CD8-positive, alpha-beta memory T cell (primary cell): ENCODE data around the gene RANBP3. TPM values are rescaled to one million over a fixed set of nuclear protein-coding genes. Genes with fewer than 3 reads are reported as not detected.

Experiments
- CTCF ChIA-PET: fragments of 350-600 bp; sonication (Branson Sonifier 250); formaldehyde crosslinking; loops from one replicate; lab custom pipeline; 2021; ENCODE audit warnings: antibody characterized with exemption; lab: Charles Lee
- POLR2A ChIA-PET: fragments of 350-600 bp; sonication (Branson Sonifier 250); formaldehyde crosslinking; loops from one replicate; lab custom pipeline; 2021; ENCODE audit warnings: antibody characterized with exemption; lab: Charles Lee
- DNase-seq, 5 donors: peaks; one replicate each; pipeline versions ENCODE4 v3.0.0 to v3.0.0-alpha.2; 2020 to 2022; ENCODE audit warnings: mixed read lengths in 1 of 5
- H3K27ac ChIP-seq: one replicate; pipeline ENCODE4 v1.7.0; 2013; ENCODE audit warnings: low read depth, mild to moderate bottlenecking, low read length, moderate library complexity
- H3K27me3 ChIP-seq: 2 replicates; pipeline ENCODE4 v1.7.0; 2013; ENCODE audit warnings: low read length, mild to moderate bottlenecking; ENCODE audit not compliant: insufficient read depth, poor library complexity, severe bottlenecking
- H3K36me3 ChIP-seq: 2 replicates; pipeline ENCODE4 v1.7.0; 2013; ENCODE audit warnings: mild to moderate bottlenecking, low read length, moderate library complexity; ENCODE audit not compliant: insufficient read depth
- H3K4me1 ChIP-seq: 2 replicates; pipeline ENCODE4 v1.7.0; 2013; ENCODE audit warnings: mild to moderate bottlenecking, low read length, moderate library complexity; ENCODE audit not compliant: insufficient read depth
- H3K4me3 ChIP-seq: 2 replicates; pipeline ENCODE4 v1.7.0; 2013; ENCODE audit warnings: mild to moderate bottlenecking, low read length
- H3K9me3 ChIP-seq: 2 replicates; pipeline ENCODE4 v1.7.0; 2013; ENCODE audit warnings: mild to moderate bottlenecking, low read length
- H3K27ac Mint-ChIP-seq, 8 donors: one replicate each; pipeline ENCODE4 v1.8.0; 2020 to 2021; ENCODE audit warnings: mixed read lengths in 8 of 8, mild to moderate bottlenecking in 6 of 8, inconsistent platforms in 3 of 8, moderate library complexity in 3 of 8
- H3K27me3 Mint-ChIP-seq, 2 donors: one replicate each; pipeline ENCODE4 v1.8.0; 2020 to 2021; ENCODE audit warnings: mixed read lengths in 2 of 2, mild to moderate bottlenecking in 1 of 2, moderate library complexity in 1 of 2
- H3K36me3 Mint-ChIP-seq, 3 donors: one replicate each; pipeline ENCODE4 v1.8.0; 2020 to 2021; ENCODE audit warnings: mixed read lengths in 3 of 3, inconsistent platforms in 1 of 3, mild to moderate bottlenecking in 1 of 3
- H3K4me1 Mint-ChIP-seq, 3 donors: one replicate each; pipeline ENCODE4 v1.8.0; 2020 to 2021; ENCODE audit warnings: mixed read lengths in 3 of 3, inconsistent platforms in 1 of 3, mild to moderate bottlenecking in 1 of 3
- H3K4me3 Mint-ChIP-seq, 7 donors: one replicate each; pipeline ENCODE4 v1.8.0; 2020 to 2021; ENCODE audit warnings: mixed read lengths in 7 of 7, mild to moderate bottlenecking in 6 of 7, moderate library complexity in 4 of 7, inconsistent platforms in 2 of 7
- H3K9me3 Mint-ChIP-seq, 5 donors: one replicate each; pipeline ENCODE4 v1.8.0; 2020 to 2022; ENCODE audit warnings: mixed read lengths in 5 of 5, mild to moderate bottlenecking in 3 of 5, moderate library complexity in 2 of 5, inconsistent platforms in 1 of 5
- polyA plus RNA-seq: library from polyadenylated mRNA; unstranded; fragments of 300-500 nt; fragmentation: Illumina TruSeq; gene quantifications from one replicate; pipeline ENCODE4 v1.2.3, GENCODE V29; 2021
- total RNA-seq, 2 experiments: library from RNA; stranded (reverse); gene quantifications; one replicate each; pipeline ENCODE4 v1.2.3, GENCODE V29; 2021

Gene RANBP3
- total and polyA plus RNA-seq, 3 experiments from 2014 or later: 9.7 to 97.6 (median 94.8) TPM

- Histone ChIP-seq H3K4me3 (peak overlapping the region; percentile 72), H3K4me1 (peaks cover 54% of the 10 kb centered on the region), H3K27ac (peak overlapping the region; percentile 80), H3K36me3 (peaks cover 4% of the 10 kb centered on the region), H3K27me3 (no peaks in the 10 kb centered on the region), H3K9me3 (no peaks in the 10 kb centered on the region)
- peaks cover 56 to 74% (median 69%) of the 10 kb centered on the region in 3 donors for H3K4me1 Mint-ChIP-seq
- ChIA-PET POLR2A (interaction anchor here (0.6 to 2.3 kb wide), 4 partner anchors 11 to 75 kb away, joined by 4 to 14 read pairs (median 8); partner anchors contain the start of genes NDUFA11 and VMAC), CTCF (interaction anchor here (1.1 to 6.8 kb wide), 8 partner anchors 8 to 289 kb away, joined by 3 to 43 read pairs (median 6); partner anchors contain the start of gene NDUFA11)
- H3K27ac Mint-ChIP-seq: peak overlapping the region; percentile 89 to 98 (median 94)
- H3K9me3 Mint-ChIP-seq: no peaks in the 10 kb centered on the region
- no peak for DNase-seq
- peak overlapping the region; percentile 92 to 96 (median 94) for H3K4me3 Mint-ChIP-seq
- H3K36me3 Mint-ChIP-seq: peaks cover 0 to 32% (median 3%) of the 10 kb centered on the region in 3 donors
- peaks cover 0 to 2% of the 10 kb centered on the region in 2 donors for H3K27me3 Mint-ChIP-seq
Observed at GRCh38 chr19:5978606-5979552, 939 bp upstream of the RANBP3 start.

- peak overlapping the region; percentile 86 to 95 (median 94) for H3K27ac Mint-ChIP-seq
- H3K9me3 Mint-ChIP-seq: no peaks in the 10 kb centered on the region
- peak overlapping the region; percentile 92 to 96 (median 94) for H3K4me3 Mint-ChIP-seq
- CTCF ChIA-PET: interaction anchor here (0.7 to 6.8 kb wide), 3 partner anchors 10 to 15 kb away, joined by 3 to 43 read pairs (median 4); no protein-coding TSS in a partner anchor
- H3K4me1 Mint-ChIP-seq: peaks cover 53 to 77% (median 67%) of the 10 kb centered on the region in 3 donors
- H3K27me3 Mint-ChIP-seq: peaks cover 0 to 2% of the 10 kb centered on the region in 2 donors
- peaks cover 0 to 42% (median 3%) of the 10 kb centered on the region in 3 donors for H3K36me3 Mint-ChIP-seq
- Histone ChIP-seq H3K27ac (peak overlapping the region; percentile 80), H3K4me1 (peaks cover 49% of the 10 kb centered on the region), H3K9me3 (no peaks in the 10 kb centered on the region), H3K27me3 (no peaks in the 10 kb centered on the region), H3K4me3 (peak overlapping the region; percentile 66), H3K36me3 (peaks cover 10% of the 10 kb centered on the region)
- POLR2A ChIA-PET: interaction anchor here (0.6 to 2.3 kb wide), 4 partner anchors 10 to 149 kb away, joined by 3 to 14 read pairs (median 8); partner anchors contain the start of genes NDUFA11 and VMAC
- no peak for DNase-seq
Observed at GRCh38 chr19:5977222-5977784, 637 bp downstream of the RANBP3 start.

GRCh38 chr19:5976768-5977167, 1.2 kb downstream of the RANBP3 start:
- Mint-ChIP-seq H3K9me3 (no peaks in the 10 kb centered on the region), H3K4me1 (peaks cover 57 to 80% (median 73%) of the 10 kb centered on the region in 3 donors), H3K27me3 (peaks cover 0 to 2% of the 10 kb centered on the region in 2 donors), H3K4me3 (peak overlapping the region; percentile 92 to 96 (median 94)), H3K27ac (peak overlapping the region; percentile 86 to 95 (median 94)), H3K36me3 (peaks cover 0 to 45% (median 3%) of the 10 kb centered on the region in 3 donors)
- Histone ChIP-seq H3K27me3 (no peaks in the 10 kb centered on the region), H3K9me3 (no peaks in the 10 kb centered on the region), H3K4me1 (peaks cover 54% of the 10 kb centered on the region), H3K4me3 (peak overlapping the region; percentile 66), H3K36me3 (peaks cover 13% of the 10 kb centered on the region), H3K27ac (peak overlapping the region; percentile 80)
- DNase-seq: no peak
- ChIA-PET CTCF (interaction anchor here (0.7 to 6.8 kb wide), 3 partner anchors 9 to 15 kb away, joined by 3 to 43 read pairs (median 3); no protein-coding TSS in a partner anchor), POLR2A (no interaction called here)

- H3K36me3 Mint-ChIP-seq: peaks cover 0 to 53% (median 3%) of the 10 kb centered on the region in 3 donors
- peaks cover 13% of the 10 kb centered on the region for H3K36me3 ChIP-seq
- POLR2A ChIA-PET: interaction anchor here (1.3 kb wide), 1 partner anchor 72 kb away, joined by 3 read pairs; the partner anchor contains the start of gene NDUFA11
Observed at GRCh38 chr19:5975388-5975728, 2.6 kb downstream of the RANBP3 start.

GRCh38 chr19:5974721-5975387, 3.1 kb downstream of the RANBP3 start:
- H3K4me1 Mint-ChIP-seq: peaks cover 69 to 89% (median 82%) of the 10 kb centered on the region in 3 donors
- ChIA-PET POLR2A (interaction anchor here (1.3 kb wide), 1 partner anchor 71 kb away, joined by 3 read pairs; the partner anchor contains the start of gene NDUFA11), CTCF (interaction anchor here (0.9 to 1.6 kb wide), 2 partner anchors 14 to 26 kb away, joined by 3 to 4 read pairs; no protein-coding TSS in a partner anchor)
- H3K9me3 Mint-ChIP-seq: no peaks in the 10 kb centered on the region
- H3K4me3 Mint-ChIP-seq: peak overlapping the region; percentile 46 to 96 (median 75)
- DNase-seq: peak in 2 of 5 donors; percentile 58 to 73
- Histone ChIP-seq H3K4me3 (no peak overlapping the region), H3K27me3 (no peaks in the 10 kb centered on the region), H3K27ac (no peak overlapping the region), H3K36me3 (peaks cover 13% of the 10 kb centered on the region), H3K4me1 (peaks cover 61% of the 10 kb centered on the region), H3K9me3 (no peaks in the 10 kb centered on the region)
- peaks cover 0 to 54% (median 3%) of the 10 kb centered on the region in 3 donors for H3K36me3 Mint-ChIP-seq
- peak overlapping the region in 7 of 8 donors; percentile 44 to 93 (median 66) for H3K27ac Mint-ChIP-seq
- H3K27me3 Mint-ChIP-seq: peaks cover 0 to 2% of the 10 kb centered on the region in 2 donors

More at GRCh38 chr19:5975388-5975728, 2.6 kb downstream of the RANBP3 start:
- H3K9me3 ChIP-seq: no peaks in the 10 kb centered on the region
- H3K4me1 ChIP-seq: peaks cover 60% of the 10 kb centered on the region
- Mint-ChIP-seq H3K9me3 (no peaks in the 10 kb centered on the region), H3K4me1 (peaks cover 66 to 89% (median 82%) of the 10 kb centered on the region in 3 donors), H3K27ac (peak overlapping the region in 6 of 8 donors; percentile 32 to 94 (median 78)), H3K27me3 (peaks cover 0 to 2% of the 10 kb centered on the region in 2 donors), H3K4me3 (peak overlapping the region; percentile 46 to 96 (median 94))
- no peak overlapping the region for H3K4me3 ChIP-seq
- no peak for DNase-seq
- CTCF ChIA-PET: interaction anchor here (0.9 to 1.6 kb wide), 2 partner anchors 13 to 27 kb away, joined by 3 to 4 read pairs; no protein-coding TSS in a partner anchor
- no peak overlapping the region for H3K27ac ChIP-seq
- H3K27me3 ChIP-seq: no peaks in the 10 kb centered on the region

GRCh38 chr19:5973867-5974635, 3.9 kb downstream of the RANBP3 start:
- H3K9me3 ChIP-seq: no peaks in the 10 kb centered on the region
- peaks cover 0 to 60% (median 3%) of the 10 kb centered on the region in 3 donors for H3K36me3 Mint-ChIP-seq
- ChIA-PET POLR2A (interaction anchor here (1.3 kb wide), 1 partner anchor 70 kb away, joined by 3 read pairs; the partner anchor contains the start of gene NDUFA11), CTCF (interaction anchor here (1.6 kb wide), 1 partner anchor 14 kb away, joined by 4 read pairs; no protein-coding TSS in a partner anchor)
- H3K27ac ChIP-seq: no peak overlapping the region
- peak overlapping the region in 7 of 8 donors; percentile 42 to 93 (median 65) for H3K27ac Mint-ChIP-seq
- no peaks in the 10 kb centered on the region for H3K27me3 ChIP-seq
- peak overlapping the region in 5 of 7 donors; percentile 54 to 96 (median 92) for H3K4me3 Mint-ChIP-seq
- H3K9me3 Mint-ChIP-seq: no peaks in the 10 kb centered on the region
- peaks cover 65% of the 10 kb centered on the region for H3K4me1 ChIP-seq
- no peak for DNase-seq
- peaks cover 13% of the 10 kb centered on the region for H3K36me3 ChIP-seq
- peaks cover 0 to 2% of the 10 kb centered on the region in 2 donors for H3K27me3 Mint-ChIP-seq
- peaks cover 67 to 90% (median 76%) of the 10 kb centered on the region in 3 donors for H3K4me1 Mint-ChIP-seq
- H3K4me3 ChIP-seq: no peak overlapping the region
